ENCODE data around the gene POU3F1.

DNA sequence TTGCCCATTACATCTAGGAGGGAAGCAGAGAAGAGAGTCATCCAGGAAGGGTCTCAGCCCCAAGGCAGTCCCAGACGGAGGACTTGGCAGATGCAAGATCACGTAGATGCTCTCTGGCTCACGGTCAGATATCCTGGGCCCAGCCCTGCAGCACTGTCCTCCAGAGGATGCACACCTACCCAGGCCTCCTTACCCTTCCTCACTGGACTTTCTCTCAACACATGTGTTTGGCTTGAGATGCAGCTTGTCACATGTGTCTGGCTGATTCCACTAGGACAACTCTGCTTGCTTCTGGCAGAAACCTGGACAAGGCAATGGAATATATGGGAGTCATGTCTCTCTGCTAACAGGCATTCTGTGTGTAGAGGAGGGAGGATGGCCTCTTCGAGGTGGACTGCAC, 32.4 kb upstream of the POU3F1 start:
- TF ChIP-seq, protein P1, sequence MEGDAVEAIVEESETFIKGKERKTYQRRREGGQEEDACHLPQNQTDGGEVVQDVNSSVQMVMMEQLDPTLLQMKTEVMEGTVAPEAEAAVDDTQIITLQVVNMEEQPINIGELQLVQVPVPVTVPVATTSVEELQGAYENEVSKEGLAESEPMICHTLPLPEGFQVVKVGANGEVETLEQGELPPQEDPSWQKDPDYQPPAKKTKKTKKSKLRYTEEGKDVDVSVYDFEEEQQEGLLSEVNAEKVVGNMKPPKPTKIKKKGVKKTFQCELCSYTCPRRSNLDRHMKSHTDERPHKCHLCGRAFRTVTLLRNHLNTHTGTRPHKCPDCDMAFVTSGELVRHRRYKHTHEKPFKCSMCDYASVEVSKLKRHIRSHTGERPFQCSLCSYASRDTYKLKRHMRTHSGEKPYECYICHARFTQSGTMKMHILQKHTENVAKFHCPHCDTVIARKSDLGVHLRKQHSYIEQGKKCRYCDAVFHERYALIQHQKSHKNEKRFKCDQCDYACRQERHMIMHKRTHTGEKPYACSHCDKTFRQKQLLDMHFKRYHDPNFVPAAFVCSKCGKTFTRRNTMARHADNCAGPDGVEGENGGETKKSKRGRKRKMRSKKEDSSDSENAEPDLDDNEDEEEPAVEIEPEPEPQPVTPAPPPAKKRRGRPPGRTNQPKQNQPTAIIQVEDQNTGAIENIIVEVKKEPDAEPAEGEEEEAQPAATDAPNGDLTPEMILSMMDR (IDR thresholded peaks at IDR 0.05), result no peak
- TF ChIP-seq POLR2A (IDR thresholded peaks at IDR 0.05) (no peak), POLR2AphosphoS5 (IDR thresholded peaks at IDR 0.05) (no peak)
